OCI-LY7 (cell line): Measurements from ENCODE around the gene DUSP22. TPM values are rescaled to one million over a fixed set of nuclear protein-coding genes. Genes with fewer than 3 reads are reported as not detected.

Experiments used
- BruUV-seq: library from RNA; stranded (reverse); fragments of 400-500 nt; replicated peaks from 2 replicates; lab custom pipeline; 2021; lab: Mats Ljungman, UMichigan
- CTCF ChIA-PET: fragments of 300-600 bp; sonication (Branson Sonifier 250); formaldehyde crosslinking; loops from one replicate; lab custom pipeline; 2022; ENCODE audit warnings: antibody characterized with exemption; ENCODE audit not compliant: unreplicated experiment; lab: Charles Lee
- POLR2A ChIA-PET: fragments of 300-600 bp; sonication (Branson Sonifier 250); formaldehyde crosslinking; loops from one replicate; lab custom pipeline; 2022; ENCODE audit warnings: antibody characterized with exemption; lab: Charles Lee
- DNase-seq: peaks from one replicate; pipeline ENCODE4 v3.0.0-alpha.2; 2015; ENCODE audit warnings: low spot score
- H2AFZ ChIP-seq: fragments of 200-600 bp; sonication (generic), shearing (Covaris generic); 2 replicates; pipeline ENCODE4 v1.6.1; 2014; ENCODE audit warnings: mild to moderate bottlenecking, antibody characterized with exemption, low read length, moderate library complexity
- H3K27ac ChIP-seq: fragments of 200-600 bp; sonication (generic); 2 replicates; pipeline ENCODE4 v1.5.1; 2014; ENCODE audit warnings: mixed run types, low read depth, mild to moderate bottlenecking, moderate library complexity, low read length, inconsistent platforms; ENCODE audit not compliant: poor library complexity, severe bottlenecking
- H3K36me3 ChIP-seq: fragments of 200-600 bp; sonication (generic); 2 replicates; pipeline ENCODE4 v1.6.1; 2014; ENCODE audit warnings: mild to moderate bottlenecking, antibody characterized with exemption, low read length, moderate library complexity, mixed read lengths; ENCODE audit not compliant: insufficient read depth
- H3K4me1 ChIP-seq: fragments of 200-600 bp; sonication (generic); 2 replicates; pipeline ENCODE4 v1.5.1; 2014; ENCODE audit warnings: mild to moderate bottlenecking, low read length; ENCODE audit not compliant: insufficient read depth, poor library complexity, severe bottlenecking
- H3K4me2 ChIP-seq: fragments of 200-600 bp; sonication (generic); 2 replicates; pipeline ENCODE4 v1.6.1; 2014; ENCODE audit warnings: mild to moderate bottlenecking, low read length
- H3K4me3 ChIP-seq: fragments of 200-600 bp; sonication (generic); 2 replicates; pipeline ENCODE4 v1.5.1; 2014; ENCODE audit warnings: mild to moderate bottlenecking, low read depth, low read length; ENCODE audit not compliant: poor library complexity, severe bottlenecking
- H3K79me2 ChIP-seq: fragments of 200-600 bp; sonication (generic); 2 replicates; pipeline ENCODE4 v1.6.1; 2016; ENCODE audit warnings: low read depth, mild to moderate bottlenecking, low read length, moderate library complexity, mixed read lengths; ENCODE audit not compliant: insufficient read depth
- H3K9me2 ChIP-seq: fragments of 200-600 bp; sonication (generic); 2 replicates; pipeline ENCODE4 v1.6.1; 2016; ENCODE audit warnings: mild to moderate bottlenecking, low read length, mixed read lengths; ENCODE audit not compliant: insufficient read depth
- H3K9me3 ChIP-seq: fragments of 200-600 bp; sonication (generic); 2 replicates; pipeline ENCODE4 v1.6.1; 2014; ENCODE audit warnings: mild to moderate bottlenecking, mixed run types, low read length, mixed read lengths
- H4K20me1 ChIP-seq: fragments of 200-600 bp; sonication (generic); 2 replicates; pipeline ENCODE4 v1.6.1; 2014; ENCODE audit warnings: mild to moderate bottlenecking, antibody characterized with exemption, low read length, moderate library complexity, mixed read lengths; ENCODE audit not compliant: insufficient read depth
- CTCF ChIP-seq: fragments of 200-600 bp; sonication (generic); conservative IDR thresholded peaks from 2 replicates; pipeline ENCODE4 v1.5.1; 2014; ENCODE audit warnings: mild to moderate bottlenecking, antibody characterized with exemption, low read length, moderate library complexity, mixed read lengths
- EZH2phosphoT487 ChIP-seq: fragments of 200-600 bp; sonication (generic); IDR thresholded peaks from 2 replicates; pipeline ENCODE4 v1.6.1; 2018; ENCODE audit warnings: low read depth, borderline replicate concordance, mild to moderate bottlenecking, mixed run types, antibody characterized with exemption, low read length, moderate library complexity, mixed read lengths
- intact Hi-C: fragments of 100-400 bp; cut with micrococcal nuclease; formaldehyde crosslinking; loops from one replicate; pipeline ENCODE4 v1.10.0; 2022; ENCODE audit not compliant: unreplicated experiment
- total RNA-seq, 2 experiments: library from RNA; depleted of rRNA in 1 of 2; stranded (reverse); fragments of >200 nt in 1 of 2; shearing (Covaris generic) in 1 of 2; gene quantifications; 2 replicates each; pipeline ENCODE4 v1.2.3, GENCODE V29; 2014 to 2022

The DUSP22 gene
- total RNA-seq, 2 experiments from 2014 or later = 149 to 171 TPM

- CTCF ChIA-PET = interaction anchor here (0.6 to 1.2 kb wide), 2 partner anchors 27 to 48 kb away, joined by 3 read pairs; no protein-coding TSS in a partner anchor
- DNase-seq = peak; percentile 73
- Histone ChIP-seq H2AFZ (no peak overlapping the region), H4K20me1 (peaks cover 13% of the 10 kb centered on the region; the same call in 1 of the 2 replicates), H3K27ac (peak overlapping the region; percentile 15), H3K36me3 (peaks cover 96% of the 10 kb centered on the region), H3K9me2 (no peaks in the 10 kb centered on the region), H3K79me2 (peaks cover 65% of the 10 kb centered on the region), H3K4me1 (peaks cover 71% of the 10 kb centered on the region), H3K9me3 (no peaks in the 10 kb centered on the region), H3K4me3 (no peak overlapping the region), H3K4me2 (peak overlapping the region; percentile 40; the same call in 1 of the 2 replicates)
- intact Hi-C loops = loop anchor here (2.0 to 10.0 kb wide), 2 partner anchors 211 to 315 kb away; no protein-coding TSS in a partner anchor
- no peak for TF ChIP-seq CTCF
- TF ChIP-seq EZH2phosphoT487 = no peak
- TSS peak; percentile 3 for BruUV-seq
- POLR2A ChIA-PET = interaction anchor here (0.7 to 9.4 kb wide), 14 partner anchors 8 to 216 kb away, joined by 3 to 95 read pairs (median 5); partner anchors contain the start of gene IRF4
These were observed 107.7 kb downstream of the DUSP22 start for GRCh38 chr6:399785-400534.

GRCh38 chr6:400815-401214 is 108.5 kb downstream of the DUSP22 start:
- Histone ChIP-seq H4K20me1 (peaks cover 10% of the 10 kb centered on the region; the same call in 1 of the 2 replicates), H3K4me1 (peaks cover 66% of the 10 kb centered on the region), H3K4me2 (no peak overlapping the region), H3K27ac (no peak overlapping the region), H3K9me3 (no peaks in the 10 kb centered on the region), H3K36me3 (peaks cover 96% of the 10 kb centered on the region), H3K79me2 (peaks cover 59% of the 10 kb centered on the region), H2AFZ (no peak overlapping the region), H3K4me3 (no peak overlapping the region), H3K9me2 (no peaks in the 10 kb centered on the region)
- ChIA-PET CTCF (no interaction called here), POLR2A (interaction anchor here (0.7 to 2.8 kb wide), 4 partner anchors 9 to 88 kb away, joined by 5 to 12 read pairs (median 6); partner anchors contain the start of gene IRF4)
- no peak for DNase-seq
- no TSS peak for BruUV-seq
- no peak for TF ChIP-seq EZH2phosphoT487
- TF ChIP-seq CTCF = no peak
- intact Hi-C loops = no loop called here

Other genes starting within 250 kb of the DUSP22 start
- 143 and 189 TPM in 2 replicates for gene IRF4, start 99.3 kb downstream of the DUSP22 start, total RNA-seq (2014; rRNA removed; shearing (Covaris generic))
- 281 and 291 TPM in 2 replicates for gene IRF4, start 99.3 kb downstream of the DUSP22 start, total RNA-seq (2022)